ENCODE results near the gene HACD1.
"Not testable (repeated sequence)": the region's sequence is repeated elsewhere in the genome, so short reads cannot be mapped to it uniquely, and the experiment has no call there.

HACD1 gene

GRCh38 chr10:17640331-17640816, 23.2 kb upstream of the HACD1 start:
- FAIRE-seq: no peak

- no peak for FAIRE-seq
These were observed 20.7 kb upstream of the HACD1 start for GRCh38 chr10:17637869-17638268.

GRCh38 chr10:17633353-17633752, 16.2 kb upstream of the HACD1 start:
- FAIRE-seq: no peak

GRCh38 chr10:17632590-17632989, 15.4 kb upstream of the HACD1 start:
- not testable (repeated sequence) for FAIRE-seq

GRCh38 chr10:17626656-17627055, 9.5 kb upstream of the HACD1 start:
- no peak for FAIRE-seq

GRCh38 chr10:17624996-17625395, 7.8 kb upstream of the HACD1 start:
- no peak for FAIRE-seq

- no peak for FAIRE-seq
These were observed 4.9 kb upstream of the HACD1 start for GRCh38 chr10:17622061-17622460.

- no peak for FAIRE-seq
These were observed 657 bp downstream of the HACD1 start for GRCh38 chr10:17616403-17617030.

GRCh38 chr10:17609523-17610079, 7.6 kb downstream of the HACD1 start:
- FAIRE-seq: no peak

DNA sequence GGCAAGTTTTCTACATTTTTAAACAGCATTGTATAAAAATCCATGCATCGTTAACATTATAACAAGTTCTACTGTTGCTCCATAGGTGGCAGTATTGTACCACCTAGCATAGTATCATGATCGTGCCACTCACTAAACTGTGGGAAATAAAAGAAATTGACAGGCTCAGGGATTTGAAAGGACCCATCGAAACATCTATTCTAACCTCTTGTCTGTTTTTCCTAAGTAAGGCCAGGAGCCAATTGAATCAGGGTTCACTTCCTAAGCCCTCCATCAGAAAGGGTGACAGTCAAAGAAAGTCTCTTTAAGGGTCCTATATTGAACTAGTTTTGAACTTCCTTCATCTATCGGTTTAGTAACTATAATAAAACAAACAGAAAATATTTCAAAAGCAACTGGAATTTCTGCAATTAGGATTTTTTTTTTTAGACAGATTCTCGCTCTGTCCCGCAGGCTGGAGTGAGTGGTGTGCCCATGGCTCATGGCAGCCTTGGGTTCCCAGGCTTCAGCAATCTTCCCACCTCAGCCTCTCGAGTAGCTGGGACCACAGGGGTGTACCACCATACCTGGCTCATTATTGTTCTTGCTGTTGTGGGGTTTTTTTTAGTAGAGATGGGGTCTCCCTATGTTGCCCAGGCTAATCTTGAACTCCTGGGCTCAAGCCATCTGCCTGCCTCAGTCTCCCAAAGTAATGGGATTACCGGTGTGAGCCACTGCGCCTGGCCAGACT, 9.4 kb downstream of the HACD1 start:
- FAIRE-seq: no peak

DNA sequence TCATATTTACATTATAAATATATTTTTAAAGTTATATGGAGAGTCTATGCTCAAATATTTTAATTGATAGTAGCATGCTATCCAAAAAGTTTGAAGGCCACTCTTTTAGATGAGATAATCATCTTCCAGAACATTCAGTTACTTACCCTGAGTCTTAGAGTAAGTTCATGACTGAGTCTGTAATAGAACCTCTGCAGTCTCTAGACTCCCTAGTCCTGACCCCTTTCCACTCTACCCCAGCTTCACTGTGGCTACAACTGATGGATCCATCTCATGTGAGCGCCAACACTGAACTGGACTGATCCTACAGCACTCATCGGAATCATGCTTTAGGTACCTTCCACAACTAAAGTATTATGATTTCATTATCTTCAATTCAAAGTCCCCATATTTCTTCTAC, 10.1 kb downstream of the HACD1 start:
- FAIRE-seq: no peak

GRCh38 chr10:17606547-17607040, 10.6 kb downstream of the HACD1 start:
- no peak for FAIRE-seq

- FAIRE-seq: no peak
These were observed 11.2 kb downstream of the HACD1 start for GRCh38 chr10:17605936-17606335.

GRCh38 chr10:17599089-17599488, 18.1 kb downstream of the HACD1 start:
- FAIRE-seq: no peak

DNA sequence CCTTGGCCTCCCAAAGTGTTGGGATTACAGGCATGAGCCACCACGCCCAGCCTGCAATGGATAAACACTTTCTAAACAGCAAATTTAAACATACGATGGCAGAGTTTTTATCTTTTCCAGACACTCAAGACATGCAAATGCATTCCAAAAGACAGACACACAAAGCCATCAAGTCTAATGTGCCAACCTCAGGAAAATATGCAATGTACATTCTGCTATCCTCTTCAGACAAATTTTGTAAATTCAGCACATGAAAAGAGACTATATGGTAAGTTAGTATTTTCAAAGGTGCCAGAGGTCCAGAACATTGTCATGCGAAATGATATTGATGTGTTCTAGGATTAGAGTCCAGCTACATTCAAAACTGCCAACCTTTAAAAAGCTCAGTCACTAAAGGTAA, 19.8 kb downstream of the HACD1 start:
- FAIRE-seq: no peak

DNA sequence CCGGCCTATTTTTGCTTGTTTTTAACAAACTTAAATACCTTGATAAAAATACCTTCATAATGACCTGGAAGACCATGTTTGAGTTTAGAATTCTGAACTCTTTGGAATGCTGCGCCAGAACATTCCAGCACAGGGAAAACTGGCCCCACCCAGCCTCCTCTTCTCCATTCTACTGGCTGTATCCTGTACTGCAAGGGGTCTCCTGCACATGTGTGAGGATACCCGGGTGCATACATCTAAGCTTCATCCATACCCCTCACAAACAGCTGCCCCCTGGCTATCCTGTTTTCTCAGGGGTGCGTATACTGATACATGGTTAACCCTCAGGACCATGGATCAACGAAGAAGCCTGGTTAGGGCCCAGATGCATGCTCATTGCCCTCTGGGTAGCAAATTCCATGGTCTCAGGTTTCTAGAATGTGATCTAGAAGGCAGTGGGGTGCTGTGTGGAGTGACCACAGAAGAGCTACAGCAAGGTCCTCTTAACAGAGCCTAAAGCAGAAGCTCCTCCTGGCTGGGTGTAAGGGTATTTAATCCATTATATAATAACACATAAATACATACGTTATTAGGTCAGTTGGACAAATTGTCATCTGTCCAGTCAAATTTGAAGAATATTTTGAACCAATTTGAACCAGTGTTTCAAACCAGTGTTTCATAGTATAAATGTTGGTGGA, 26.1 kb downstream of the HACD1 start:
- FAIRE-seq: no peak

GRCh38 chr10:17589316-17589715, 27.9 kb downstream of the HACD1 start:
- FAIRE-seq: not testable (repeated sequence)

DNA sequence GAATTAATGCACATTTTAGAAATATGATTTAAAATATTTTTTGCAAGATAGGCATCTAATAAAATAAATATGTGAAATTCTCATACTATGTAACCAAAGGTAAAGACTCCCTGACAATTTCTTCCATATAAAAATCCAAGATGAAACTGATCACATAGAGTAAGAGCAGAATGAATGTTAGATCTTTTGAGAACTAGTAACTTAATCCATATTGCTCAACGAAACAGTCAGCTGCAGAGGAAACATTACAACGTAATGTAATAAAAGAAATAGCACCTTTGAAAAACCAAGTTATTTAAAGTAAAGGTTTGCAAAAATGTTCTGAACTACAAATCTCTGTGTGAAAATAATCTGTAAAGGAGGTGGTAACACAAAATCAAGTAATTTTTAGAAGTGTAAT, 28.8 kb downstream of the HACD1 start:
- FAIRE-seq: no peak

GRCh38 chr10:17587321-17587720, 29.9 kb downstream of the HACD1 start:
- FAIRE-seq: not testable (repeated sequence)

DNA sequence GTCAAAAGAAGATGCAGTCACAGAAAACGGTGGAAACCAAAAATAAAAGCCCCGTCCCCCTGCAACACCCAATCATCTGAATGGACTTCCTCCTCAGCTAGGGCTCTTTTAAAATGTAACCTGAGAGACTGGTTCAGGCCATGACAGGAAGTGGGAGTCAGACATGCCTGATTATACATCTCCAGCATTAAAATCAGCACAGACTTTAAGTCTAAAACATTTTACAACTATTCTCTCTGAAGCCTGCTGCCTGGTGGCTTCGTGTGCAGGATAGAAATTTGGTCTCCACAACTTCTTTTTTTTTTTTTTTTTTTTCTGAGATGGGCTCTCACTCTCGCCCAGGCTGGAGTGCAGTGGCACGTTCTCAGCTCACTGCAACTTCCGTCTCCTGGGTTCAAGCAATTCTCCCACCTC, 30.3 kb downstream of the HACD1 start:
- FAIRE-seq: no peak

DNA sequence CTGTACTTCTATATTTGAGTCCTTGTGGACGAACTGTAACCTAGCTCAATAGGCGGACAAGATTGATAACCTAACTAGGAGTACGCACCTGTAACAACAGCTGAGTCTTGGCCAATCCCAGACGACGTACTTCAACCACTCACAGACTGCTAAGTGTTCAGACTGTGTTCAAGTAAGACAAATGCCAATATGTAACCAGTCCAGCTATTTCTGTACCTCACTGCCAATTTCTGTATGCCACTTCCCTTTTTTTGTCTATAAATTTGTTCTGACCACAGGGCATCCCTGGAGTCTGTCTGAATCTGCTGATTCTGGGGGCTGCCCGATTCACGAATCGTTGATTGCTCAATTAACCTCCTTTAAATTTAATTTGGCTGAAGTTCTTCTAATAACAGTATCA, 32.2 kb downstream of the HACD1 start:
- no peak for FAIRE-seq

DNA sequence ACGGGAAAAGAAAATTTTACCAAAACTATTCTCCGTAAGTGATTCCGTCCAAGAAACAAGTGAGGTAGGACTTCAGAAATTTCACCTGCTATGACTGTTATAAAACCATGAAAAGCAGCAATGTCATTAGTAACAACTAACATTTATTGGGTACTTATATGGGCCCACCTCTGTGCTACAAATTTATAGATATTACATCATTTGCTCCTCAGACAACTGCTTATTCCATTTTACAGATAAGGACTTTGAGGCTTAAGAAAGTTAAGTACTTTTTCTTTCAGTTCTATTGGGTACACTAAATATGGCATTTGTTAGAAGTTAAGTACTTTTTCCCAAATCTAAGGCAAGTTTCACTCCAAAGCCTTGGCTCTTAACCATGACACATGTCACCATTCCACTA, 36.3 kb downstream of the HACD1 start:
- FAIRE-seq: no peak

DNA sequence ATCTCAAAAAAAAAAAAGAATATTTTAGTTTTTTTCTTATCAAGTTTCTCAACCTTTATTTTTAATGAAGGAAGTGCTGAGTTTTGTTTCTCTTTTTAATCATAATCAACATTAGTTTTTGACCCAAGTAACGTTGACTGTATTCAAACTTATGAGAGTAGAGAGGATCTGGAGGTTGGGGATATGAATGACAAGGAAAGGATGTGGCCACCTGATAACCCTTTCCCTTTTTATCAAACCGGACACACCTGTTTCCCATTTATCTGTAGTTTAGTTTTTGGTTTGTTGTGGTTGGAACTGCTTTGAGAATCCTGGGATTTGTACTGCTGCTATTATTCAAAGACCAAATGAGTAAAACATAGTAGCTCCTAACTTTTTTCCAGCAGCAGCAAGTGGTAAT, 38.6 kb downstream of the HACD1 start:
- no peak for FAIRE-seq

Measured in colon (tissue), 2 donors.